Ovary (tissue), 9 donors: Measurements from ENCODE around the gene HAUS3. TPM values are rescaled to one million over a fixed set of nuclear protein-coding genes. Genes with fewer than 3 reads are reported as not detected.

ENCODE experiments used
- DNase-seq, 5 donors: peaks; one replicate each; pipeline ENCODE4 v3.0.0-alpha.2; 2019 to 2020
- H3K27ac ChIP-seq, 2 donors: fragments of 200-600 bp; one replicate each; pipeline versions ENCODE4 v1.5.1 to v1.8.0; 2019 to 2022
- H3K27me3 ChIP-seq: fragments of 200-600 bp; one replicate; pipeline ENCODE4 v1.8.0; 2022
- H3K36me3 ChIP-seq: fragments of 200-600 bp; sonication (generic); one replicate; pipeline ENCODE4 v1.5.1; 2019
- H3K4me1 ChIP-seq: one replicate; pipeline ENCODE4 v1.8.1; 2013; ENCODE audit warnings: mild to moderate bottlenecking, moderate library complexity; ENCODE audit not compliant: insufficient read depth
- H3K4me3 ChIP-seq: fragments of 200-600 bp; sonication (generic); one replicate; pipeline ENCODE4 v1.5.1; 2017
- H3K9me3 ChIP-seq, 2 donors: fragments of 200-600 bp in 1 of 2; sonication (generic) in 1 of 2; one replicate each; pipeline versions ENCODE4 v1.5.1 to v1.8.1; 2013 to 2019; ENCODE audit warnings: mild to moderate bottlenecking in 1 of 2, moderate library complexity in 1 of 2
- CTCF ChIP-seq, 3 donors: fragments of 450-650 bp in 2 of 3; fragments of 200-600 bp in 1 of 3; IDR thresholded peaks; one replicate each; pipeline versions ENCODE4 v1.5.1 to v1.8.0; 2016 to 2022; ENCODE audit warnings: antibody characterized with exemption in 3 of 3, mild to moderate bottlenecking in 1 of 3
- EP300 ChIP-seq: sonication (generic); formaldehyde crosslinking; IDR thresholded peaks from one replicate; pipeline ENCODE4 v1.6.1; 2017; ENCODE audit warnings: antibody characterized with exemption
- POLR2A ChIP-seq: fragments of 450-650 bp; IDR thresholded peaks from one replicate; pipeline ENCODE4 v1.6.1; 2017; ENCODE audit warnings: antibody characterized with exemption, mild to moderate bottlenecking, moderate library complexity
- WGBS, 3 donors: extraction: QIAGEN DNeasy Blood & Tissue Kit in 1 of 3; methylation state at CpG; one replicate each; pipeline versions ENCODE4 v1.1.5 to v1.1.7; 2013 to 2017; 5-methylcytosine and 5-hydroxymethylcytosine counted together
- intact Hi-C, 4 donors: fragments of 100-400 bp; cut with DNase I; formaldehyde crosslinking; loops; one replicate each; pipeline versions ENCODE4 v1.11.0 to v1.15.1; 2022 to 2023
- polyA plus RNA-seq, 2 donors: library from polyadenylated mRNA; stranded (reverse); fragments of 200-250 nt in 1 of 2; fragments of 350-450 nt in 1 of 2; fragmentation: Illumina TruSeq in 1 of 2; extraction: RNeasy Lipid Tissue Mini Kit (QIAGEN cat#74804) in 1 of 2; gene quantifications; one replicate each; pipeline ENCODE4 v1.2.3, GENCODE V29; 2013 to 2014
- total RNA-seq, 7 donors: library from RNA; depleted of rRNA in 2 of 7; stranded (reverse); fragments of >200 nt in 2 of 7; fragmentation: NEBNext Ultra II Directional in 3 of 7; extraction: Animal tissue kit (Norgen Biotek cat#: 25700) in 3 of 7; gene quantifications; one replicate each; pipeline versions ENCODE4 v1.1.0 to v1.2.4, GENCODE V29; 2016 to 2023
- donor health status: DM: no; HTN: no; CAD: no; lungs with moderate emphysema.
- donor health status: DM: no; HTN: no; CAD: no.
- donor health status: Bipolar disorder and iron deficiency.
- donor health status: DM: yes; HTN: yes; CAD: no.
- donor health status: DM: no; HTN: no; CAD: no.
- donor health status: DM: yes; HTN: yes; CAD: no.

HAUS3 gene
- total and polyA plus RNA-seq, 9 donors = 8.2 to 17.4 (median 12.5) TPM

DNA sequence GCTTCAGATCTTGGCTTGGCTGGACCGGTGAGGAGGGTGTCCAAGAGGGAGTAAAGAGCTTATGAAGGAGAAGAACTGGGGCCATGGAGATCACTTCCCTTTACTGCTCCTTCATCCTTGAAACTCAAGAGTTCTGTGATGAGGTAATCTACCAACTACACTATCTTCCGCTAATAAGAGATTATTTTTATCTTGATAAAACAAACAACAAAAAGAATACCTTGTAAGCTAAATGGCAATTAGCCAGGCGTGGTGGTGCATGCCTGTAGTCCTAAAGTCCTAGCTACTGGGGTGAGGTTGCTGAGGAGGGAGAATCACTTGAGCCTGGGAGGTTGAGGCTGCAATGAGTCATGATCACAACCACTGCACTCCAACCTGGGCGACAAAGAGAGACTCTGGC lies 47.4 kb downstream of the HAUS3 start:
- Histone ChIP-seq H3K4me1 (no peaks in the 10 kb centered on the region), H3K4me3 (no peak overlapping the region), H3K27ac (no peak overlapping the region), H3K36me3 (no peaks in the 10 kb centered on the region), H3K27me3 (peaks cover 3% of the 10 kb centered on the region), H3K9me3 (no peaks in the 10 kb centered on the region)
- intact Hi-C loops = no loop called here
- DNase-seq = no peak
- TF ChIP-seq POLR2A = no peak
- TF ChIP-seq EP300 = no peak
- no peak for TF ChIP-seq CTCF (IDR thresholded peaks at IDR 0.05)
- 92 to 94% (median 93%) methylated on average over 4 of the region's 4 CpGs for WGBS, 3 donors

DNA sequence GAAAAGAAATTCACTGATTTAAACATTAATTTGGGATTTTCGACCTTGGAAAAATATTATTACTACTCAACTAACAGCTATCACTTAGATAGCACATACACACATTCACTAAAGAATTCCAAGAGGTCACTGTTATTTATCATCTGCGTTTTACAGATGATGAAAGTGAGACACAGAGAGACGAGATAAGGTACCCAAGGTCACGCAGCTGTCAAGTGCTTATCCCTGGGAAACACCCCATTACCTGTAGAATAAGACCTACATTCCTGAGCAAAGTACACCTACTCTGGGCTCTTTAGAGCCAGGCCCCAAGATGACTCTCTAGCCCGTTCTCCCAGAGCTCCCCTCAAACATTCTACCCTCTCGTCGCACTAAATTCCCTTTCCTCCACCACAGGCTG lies 48.6 kb downstream of the HAUS3 start:
- WGBS, 3 donors = 57 to 74% (median 67%) methylated on average over 7 of the region's 7 CpGs
- no peak for DNase-seq
- intact Hi-C loops = no loop called here
- TF ChIP-seq CTCF (IDR thresholded peaks at IDR 0.05) = no peak
- Histone ChIP-seq H3K27ac (no peak overlapping the region), H3K4me1 (no peaks in the 10 kb centered on the region), H3K27me3 (no peaks in the 10 kb centered on the region), H3K4me3 (no peak overlapping the region), H3K9me3 (no peaks in the 10 kb centered on the region), H3K36me3 (no peaks in the 10 kb centered on the region)

GRCh38 chr4:2186865-2187172 lies 55.1 kb downstream of the HAUS3 start:
- H3K9me3 ChIP-seq = peaks cover 0 to 3% of the 10 kb centered on the region in 2 donors
- intact Hi-C loops = no loop called here

DNA sequence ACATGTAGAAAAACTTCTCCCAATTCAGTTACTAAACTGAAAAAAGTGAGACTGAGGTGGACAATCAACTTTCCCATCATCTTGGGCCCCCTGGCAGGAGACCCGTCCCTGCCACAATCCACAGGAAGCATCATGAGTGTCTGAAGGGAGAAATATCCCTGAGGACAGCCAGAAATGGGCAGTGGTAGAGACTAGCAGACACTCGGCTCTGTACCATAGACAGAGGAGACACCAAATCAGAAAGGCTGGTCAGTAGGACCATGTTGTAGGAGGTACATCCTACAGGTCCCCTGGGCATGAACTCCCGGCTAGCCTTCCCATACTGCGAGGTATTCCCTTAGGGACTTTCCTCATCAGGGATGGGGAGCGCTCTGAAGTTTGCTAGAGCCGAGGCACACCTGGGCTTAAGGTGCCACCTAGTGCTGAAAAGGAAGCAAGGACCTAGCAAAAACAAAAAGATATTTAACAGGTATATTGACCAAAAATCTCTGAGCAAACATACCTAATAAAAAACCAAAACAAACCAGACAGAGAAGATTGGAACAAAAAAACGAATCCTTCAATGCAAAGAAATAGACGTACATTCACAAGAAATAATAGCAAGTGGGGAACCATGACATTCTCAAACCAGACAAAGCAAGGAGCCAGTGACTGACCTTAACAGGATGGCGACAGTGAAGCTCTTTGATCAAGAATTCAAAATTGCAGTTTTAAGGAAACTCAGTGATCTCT lies 55.6 kb downstream of the HAUS3 start:
- Histone ChIP-seq H3K4me1 (no peaks in the 10 kb centered on the region), H3K27ac (no peak overlapping the region), H3K27me3 (no peaks in the 10 kb centered on the region), H3K4me3 (no peak overlapping the region), H3K36me3 (no peaks in the 10 kb centered on the region), H3K9me3 (peaks cover 0 to 3% of the 10 kb centered on the region in 2 donors)
- 50 to 55% (median 53%) methylated on average over 9 of the region's 9 CpGs for WGBS, 3 donors
- intact Hi-C loops = no loop called here
- TF ChIP-seq EP300 (no peak), CTCF (IDR thresholded peaks at IDR 0.05) (no peak), POLR2A (no peak)
- DNase-seq = no peak

More at GRCh38 chr4:2186865-2187172, 55.1 kb downstream of the HAUS3 start:
- no peak for TF ChIP-seq EP300
- TF ChIP-seq POLR2A = no peak
- TF ChIP-seq CTCF (IDR thresholded peaks at IDR 0.05) = no peak
- no peak overlapping the region for H3K4me3 ChIP-seq
- H3K27ac ChIP-seq = no peak overlapping the region
- H3K27me3 ChIP-seq = no peaks in the 10 kb centered on the region
- H3K36me3 ChIP-seq = no peaks in the 10 kb centered on the region
- DNase-seq = no peak
- H3K4me1 ChIP-seq = no peaks in the 10 kb centered on the region
